ENCODE measurements around the gene ELMOD3.

DNA sequence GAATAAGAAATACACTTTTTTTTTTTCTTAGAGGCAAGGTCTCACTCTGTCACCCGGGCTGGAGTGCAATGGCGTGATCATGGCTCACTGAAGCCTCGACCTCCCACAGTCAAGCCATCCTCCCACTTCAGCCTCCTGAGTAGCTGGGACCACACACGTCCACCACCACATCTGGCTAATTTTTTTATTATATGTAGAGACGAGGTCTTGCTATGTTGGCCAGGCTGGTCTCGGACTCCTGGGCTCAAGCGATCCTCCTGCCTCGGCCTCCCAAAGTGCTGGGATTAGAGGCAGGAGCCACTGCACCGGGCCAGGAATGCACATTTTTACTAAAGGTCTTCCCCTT is 29.1 kb upstream of the ELMOD3 start:
- TF ChIP-seq, protein P1, sequence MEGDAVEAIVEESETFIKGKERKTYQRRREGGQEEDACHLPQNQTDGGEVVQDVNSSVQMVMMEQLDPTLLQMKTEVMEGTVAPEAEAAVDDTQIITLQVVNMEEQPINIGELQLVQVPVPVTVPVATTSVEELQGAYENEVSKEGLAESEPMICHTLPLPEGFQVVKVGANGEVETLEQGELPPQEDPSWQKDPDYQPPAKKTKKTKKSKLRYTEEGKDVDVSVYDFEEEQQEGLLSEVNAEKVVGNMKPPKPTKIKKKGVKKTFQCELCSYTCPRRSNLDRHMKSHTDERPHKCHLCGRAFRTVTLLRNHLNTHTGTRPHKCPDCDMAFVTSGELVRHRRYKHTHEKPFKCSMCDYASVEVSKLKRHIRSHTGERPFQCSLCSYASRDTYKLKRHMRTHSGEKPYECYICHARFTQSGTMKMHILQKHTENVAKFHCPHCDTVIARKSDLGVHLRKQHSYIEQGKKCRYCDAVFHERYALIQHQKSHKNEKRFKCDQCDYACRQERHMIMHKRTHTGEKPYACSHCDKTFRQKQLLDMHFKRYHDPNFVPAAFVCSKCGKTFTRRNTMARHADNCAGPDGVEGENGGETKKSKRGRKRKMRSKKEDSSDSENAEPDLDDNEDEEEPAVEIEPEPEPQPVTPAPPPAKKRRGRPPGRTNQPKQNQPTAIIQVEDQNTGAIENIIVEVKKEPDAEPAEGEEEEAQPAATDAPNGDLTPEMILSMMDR (conservative IDR thresholded peaks at IDR 0.05) = no peak
- TF ChIP-seq EZH2 (IDR thresholded peaks at IDR 0.05; ENCODE audit: low read depth) = no peak
